Lung (tissue), 12 donors: ENCODE results near the gene FBF1. TPM values are rescaled to one million over a fixed set of nuclear protein-coding genes. Genes with fewer than 3 reads are reported as not detected.

ENCODE experiments used
- ATAC-seq: fragments of 200-7000 bp; cut with Tn5 transposase; one replicate; pipeline ENCODE4 v1.9.1; 2020; ENCODE audit warnings: moderate number of reproducible peaks; ENCODE audit not compliant: insufficient read depth, low FRiP score
- DNase-seq, 3 donors: peaks; one replicate each; pipeline ENCODE4 v3.0.0-alpha.2; 2013 to 2017
- H3K27ac ChIP-seq, 2 donors: one replicate each; pipeline ENCODE4 v1.5.1; 2013; ENCODE audit warnings: mild to moderate bottlenecking in 2 of 2, moderate library complexity in 2 of 2, control low read depth in 1 of 2, inconsistent platforms in 1 of 2, low read depth in 1 of 2, low read length in 1 of 2
- H3K27me3 ChIP-seq, 3 donors: one replicate each; pipeline ENCODE4 v1.5.1; 2013; ENCODE audit warnings: low read length in 2 of 3; ENCODE audit not compliant: control insufficient read depth in 3 of 3, insufficient read depth in 3 of 3
- H3K36me3 ChIP-seq, 4 donors: one replicate each; pipeline ENCODE4 v1.5.1; 2013; ENCODE audit warnings: low read length in 4 of 4, mild to moderate bottlenecking in 1 of 4, moderate library complexity in 1 of 4; ENCODE audit not compliant: control insufficient read depth in 4 of 4, insufficient read depth in 4 of 4
- H3K4me1 ChIP-seq, 5 donors: one replicate each; pipeline ENCODE4 v1.5.1; 2013; ENCODE audit warnings: low read length in 5 of 5, mild to moderate bottlenecking in 2 of 5, moderate library complexity in 1 of 5; ENCODE audit not compliant: control insufficient read depth in 5 of 5, insufficient read depth in 5 of 5
- H3K4me3 ChIP-seq: one replicate; pipeline ENCODE4 v1.5.1; 2013; ENCODE audit warnings: mild to moderate bottlenecking, control low read depth, moderate library complexity
- H3K9ac ChIP-seq, 2 donors: one replicate each; pipeline ENCODE4 v1.5.1; 2013; ENCODE audit warnings: low read length in 2 of 2, control low read depth in 1 of 2; ENCODE audit not compliant: insufficient read depth in 1 of 2
- H3K9me3 ChIP-seq, 4 donors: one replicate each; pipeline ENCODE4 v1.5.1; 2013; ENCODE audit warnings: low read length in 3 of 4, mild to moderate bottlenecking in 1 of 4, moderate library complexity in 1 of 4; ENCODE audit not compliant: control insufficient read depth in 4 of 4, insufficient read depth in 3 of 4
- CTCF ChIP-seq: IDR thresholded peaks from 2 replicates; pipeline ENCODE4 v1.5.1; 2012; ENCODE audit warnings: mild to moderate bottlenecking; ENCODE audit errors: control extremely low read depth, extremely low read depth
- WGBS, 2 donors: extraction: QIAGEN DNeasy Blood & Tissue Kit; methylation state at CpG; one replicate each; pipeline ENCODE4 v1.1.7; 2013; 5-methylcytosine and 5-hydroxymethylcytosine counted together
- polyA plus RNA-seq, 2 donors: library from polyadenylated mRNA; stranded (reverse); fragments of 200-250 nt; gene quantifications; one replicate each; pipeline ENCODE4 v1.2.1, GENCODE V29; 2013
- total RNA-seq, 2 donors: library from RNA; depleted of rRNA in 1 of 2; stranded (reverse); fragments of >200 nt in 1 of 2; gene quantifications; one replicate each; pipeline ENCODE4 v1.2.1, GENCODE V29; 2014 to 2021
- donor health status: control.
- donor health status: control.
- donor health status: Bipolar disorder and iron deficiency.
- donor health status: healthy.
- donor health status: DM: yes; HTN: yes; CAD: no.

The FBF1 gene
- total and polyA plus RNA-seq, 4 donors: 4.6 to 18.7 (median 13.1) TPM

- 96 to 97% methylated on average over 16 of the region's 16 CpGs for WGBS, 2 donors
Measured at GRCh38 chr17:75898791-75899190, 42.1 kb downstream of the FBF1 start.

GRCh38 chr17:75898065-75898464, 42.8 kb downstream of the FBF1 start:
- TF ChIP-seq CTCF: no peak

More at GRCh38 chr17:75898791-75899190, 42.1 kb downstream of the FBF1 start:
- no peak for TF ChIP-seq CTCF
- ATAC-seq (no peak), DNase-seq (no peak)
- Histone ChIP-seq H3K27me3 (no peaks in the 10 kb centered on the region), H3K4me1 (peaks cover 0 to 29% (median 9%) of the 10 kb centered on the region in 5 donors), H3K9me3 (no peaks in the 10 kb centered on the region), H3K4me3 (no peak overlapping the region), H3K27ac (no peak overlapping the region), H3K9ac (no peak overlapping the region), H3K36me3 (peaks cover 0 to 31% (median 12%) of the 10 kb centered on the region in 4 donors)

DNA sequence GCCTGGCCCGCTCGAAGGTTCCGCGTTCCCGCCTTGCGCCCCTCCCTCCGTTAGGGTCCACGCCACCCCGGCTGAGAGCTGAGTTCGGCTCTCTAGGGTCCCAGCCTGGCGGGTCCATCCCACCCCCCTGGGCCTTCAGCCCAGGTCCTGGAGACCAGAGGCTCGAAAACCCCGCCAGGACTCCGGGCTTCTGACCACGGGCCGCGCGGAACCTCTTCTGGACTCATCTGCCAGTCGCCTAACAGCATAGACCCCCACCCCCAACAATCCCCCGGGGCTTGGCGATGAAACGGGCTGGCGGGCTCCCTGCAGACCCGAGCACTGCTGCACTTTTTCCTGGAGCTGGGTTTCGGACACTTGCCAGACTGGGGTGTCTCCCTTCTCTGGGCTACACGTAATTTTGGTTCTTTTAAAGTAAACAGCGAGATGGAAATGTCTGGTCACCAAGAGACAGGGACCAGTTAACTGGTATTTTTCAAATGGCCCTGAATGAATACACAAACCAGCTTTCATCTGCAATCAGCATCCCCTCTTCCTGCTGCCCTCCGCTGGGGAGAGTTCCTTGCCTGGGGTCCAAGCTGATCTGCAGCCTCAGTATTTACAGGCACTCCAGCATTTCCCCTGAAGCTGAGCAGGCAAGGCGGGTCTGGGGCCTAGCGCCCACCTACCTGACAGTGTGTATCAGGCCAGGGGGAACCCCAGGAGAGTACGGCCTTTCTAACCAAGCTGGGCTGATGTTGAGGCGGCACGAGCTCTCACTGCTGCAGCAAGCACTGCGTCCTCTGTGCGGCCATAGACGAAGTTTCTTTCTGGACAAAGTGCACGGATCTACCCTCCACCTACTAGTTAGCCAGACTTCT, 43.5 kb downstream of the FBF1 start:
- TF ChIP-seq CTCF: no peak
- H3K9ac ChIP-seq: no peak overlapping the region
- ATAC-seq: no peak

More at GRCh38 chr17:75898065-75898464, 42.8 kb downstream of the FBF1 start:
- Histone ChIP-seq H3K27ac (no peak overlapping the region), H3K4me1 (peaks cover 0 to 29% (median 9%) of the 10 kb centered on the region in 5 donors), H3K9me3 (no peaks in the 10 kb centered on the region), H3K27me3 (no peaks in the 10 kb centered on the region), H3K36me3 (peaks cover 0 to 31% (median 12%) of the 10 kb centered on the region in 4 donors), H3K9ac (no peak overlapping the region), H3K4me3 (no peak overlapping the region)
- no peak for DNase-seq
- no peak for ATAC-seq
- WGBS, 2 donors: 90 to 95% methylated on average over 8 of the region's 8 CpGs

More for the DNA sequence above, 43.5 kb downstream of the FBF1 start:
- no peaks in the 10 kb centered on the region for H3K27me3 ChIP-seq
- H3K9me3 ChIP-seq: no peaks in the 10 kb centered on the region
- H3K4me1 ChIP-seq: peaks cover 0 to 29% (median 9%) of the 10 kb centered on the region in 5 donors
- peaks cover 0 to 36% (median 12%) of the 10 kb centered on the region in 4 donors for H3K36me3 ChIP-seq
- 59 to 73% methylated on average over 28 to 37 of the region's 37 CpGs for WGBS, 2 donors
- H3K27ac ChIP-seq: peak overlapping the region; percentile 95
- peak in 2 of 3 donors; percentile 43 to 49 for DNase-seq
- H3K4me3 ChIP-seq: no peak overlapping the region
